DND-41 (cell line): ENCODE data around the gene OCIAD1.

Source experiments
- ATAC-seq: fragments of 200-7000 bp; cut with Tn5 transposase; 3 replicates; pipeline ENCODE4 v1.9.1; 2021; ENCODE audit warnings: low read depth; ENCODE audit not compliant: insufficient read depth
- DNase-seq: peaks from one replicate; pipeline ENCODE4 v3.0.0-alpha.2; 2020
- H2AFZ ChIP-seq: 2 replicates; pipeline ENCODE4 v1.6.0; 2012; ENCODE audit warnings: low read depth, low read length
- H3K27ac ChIP-seq: 2 replicates; pipeline ENCODE4 v1.5.1; 2012; ENCODE audit warnings: low read length, inconsistent platforms
- H3K27me3 ChIP-seq: fragments of 200-600 bp; sonication (generic); 2 replicates; pipeline ENCODE4 v1.6.0; 2012; ENCODE audit warnings: low read length, mild to moderate bottlenecking, inconsistent platforms; ENCODE audit not compliant: insufficient read depth, poor library complexity
- H3K36me3 ChIP-seq: 2 replicates; pipeline ENCODE4 v1.5.1; 2012; ENCODE audit warnings: low read length, inconsistent platforms; ENCODE audit not compliant: insufficient read depth
- H3K4me1 ChIP-seq: 2 replicates; pipeline ENCODE4 v1.5.1; 2012; ENCODE audit warnings: mild to moderate bottlenecking, low read length; ENCODE audit not compliant: insufficient read depth
- H3K4me2 ChIP-seq: 2 replicates; pipeline ENCODE4 v1.6.0; 2012; ENCODE audit warnings: mild to moderate bottlenecking, moderate library complexity, low read length, inconsistent platforms; ENCODE audit not compliant: insufficient read depth
- H3K4me3 ChIP-seq, 2 experiments: fragments of 200-600 bp in 1 of 2; shearing (Covaris generic) in 1 of 2; 2 replicates each; pipeline ENCODE4 v1.5.1; 2012 to 2016; ENCODE audit warnings: inconsistent platforms in 2 of 2, low read length in 2 of 2, mild to moderate bottlenecking in 2 of 2, low read depth in 1 of 2, moderate library complexity in 1 of 2
- H3K79me2 ChIP-seq: 2 replicates; pipeline ENCODE4 v1.6.0; 2012; ENCODE audit warnings: low read length, inconsistent platforms; ENCODE audit not compliant: insufficient read depth
- H3K9ac ChIP-seq: 2 replicates; pipeline ENCODE4 v1.6.0; 2012; ENCODE audit warnings: low read depth, mild to moderate bottlenecking, inconsistent platforms, low read length, moderate library complexity
- H3K9me3 ChIP-seq: 2 replicates; pipeline ENCODE4 v1.5.1; 2012; ENCODE audit warnings: low read length, moderate library complexity, mild to moderate bottlenecking, inconsistent platforms; ENCODE audit not compliant: insufficient read depth, severe bottlenecking
- H4K20me1 ChIP-seq: 2 replicates; pipeline ENCODE4 v1.6.0; 2012; ENCODE audit warnings: low read length; ENCODE audit not compliant: insufficient read depth
- EZH2 ChIP-seq: IDR thresholded peaks from 3 replicates; pipeline ENCODE4 v1.6.1; 2012; ENCODE audit warnings: borderline replicate concordance, low read depth, mild to moderate bottlenecking, moderate library complexity, low read length, inconsistent platforms; ENCODE audit not compliant: severe bottlenecking
- TF ChIP-seq, protein P1 (sequence below): IDR thresholded peaks from 2 replicates; pipeline ENCODE4 v1.5.1; 2012; ENCODE audit warnings: borderline replicate concordance, low read length, moderate library complexity, mild to moderate bottlenecking; ENCODE audit not compliant: poor library complexity, severe bottlenecking; ENCODE audit errors: extremely low read depth

OCIAD1 gene

DNA sequence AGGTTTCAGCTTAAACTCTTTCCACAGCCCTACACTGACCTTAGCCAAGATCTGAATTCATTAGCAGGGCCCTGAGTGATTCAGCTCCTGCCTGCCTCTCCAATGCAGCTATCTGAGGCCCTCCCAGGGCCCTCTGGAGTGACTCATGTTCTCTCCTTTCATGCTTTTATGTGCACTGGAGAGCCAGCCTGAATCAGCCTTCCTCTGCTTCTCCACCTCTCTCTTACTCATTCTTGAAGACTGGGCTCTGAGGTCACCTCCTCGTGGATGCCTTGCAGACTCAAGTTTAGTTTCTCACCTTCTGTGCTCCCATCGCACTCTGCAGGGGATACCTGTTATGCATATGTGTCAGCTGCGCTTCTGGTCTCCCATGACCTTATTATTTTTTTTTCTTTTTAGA is 78.8 kb downstream of the OCIAD1 start:
- DNase-seq (no peak), ATAC-seq (no peak)
- Histone ChIP-seq H3K9me3 (no peaks in the 10 kb centered on the region), H3K9ac (no peak overlapping the region), H3K27ac (no peak overlapping the region), H3K36me3 (peaks cover 4% of the 10 kb centered on the region), H3K4me1 (peaks cover 20% of the 10 kb centered on the region), H4K20me1 (no peaks in the 10 kb centered on the region), H2AFZ (no peak overlapping the region), H3K79me2 (peaks cover 21% of the 10 kb centered on the region), H3K27me3 (no peaks in the 10 kb centered on the region), H3K4me3 (no peak overlapping the region), H3K4me2 (no peak overlapping the region)
- TF ChIP-seq, protein P1, sequence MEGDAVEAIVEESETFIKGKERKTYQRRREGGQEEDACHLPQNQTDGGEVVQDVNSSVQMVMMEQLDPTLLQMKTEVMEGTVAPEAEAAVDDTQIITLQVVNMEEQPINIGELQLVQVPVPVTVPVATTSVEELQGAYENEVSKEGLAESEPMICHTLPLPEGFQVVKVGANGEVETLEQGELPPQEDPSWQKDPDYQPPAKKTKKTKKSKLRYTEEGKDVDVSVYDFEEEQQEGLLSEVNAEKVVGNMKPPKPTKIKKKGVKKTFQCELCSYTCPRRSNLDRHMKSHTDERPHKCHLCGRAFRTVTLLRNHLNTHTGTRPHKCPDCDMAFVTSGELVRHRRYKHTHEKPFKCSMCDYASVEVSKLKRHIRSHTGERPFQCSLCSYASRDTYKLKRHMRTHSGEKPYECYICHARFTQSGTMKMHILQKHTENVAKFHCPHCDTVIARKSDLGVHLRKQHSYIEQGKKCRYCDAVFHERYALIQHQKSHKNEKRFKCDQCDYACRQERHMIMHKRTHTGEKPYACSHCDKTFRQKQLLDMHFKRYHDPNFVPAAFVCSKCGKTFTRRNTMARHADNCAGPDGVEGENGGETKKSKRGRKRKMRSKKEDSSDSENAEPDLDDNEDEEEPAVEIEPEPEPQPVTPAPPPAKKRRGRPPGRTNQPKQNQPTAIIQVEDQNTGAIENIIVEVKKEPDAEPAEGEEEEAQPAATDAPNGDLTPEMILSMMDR: no peak
- no peak for TF ChIP-seq EZH2

DNA sequence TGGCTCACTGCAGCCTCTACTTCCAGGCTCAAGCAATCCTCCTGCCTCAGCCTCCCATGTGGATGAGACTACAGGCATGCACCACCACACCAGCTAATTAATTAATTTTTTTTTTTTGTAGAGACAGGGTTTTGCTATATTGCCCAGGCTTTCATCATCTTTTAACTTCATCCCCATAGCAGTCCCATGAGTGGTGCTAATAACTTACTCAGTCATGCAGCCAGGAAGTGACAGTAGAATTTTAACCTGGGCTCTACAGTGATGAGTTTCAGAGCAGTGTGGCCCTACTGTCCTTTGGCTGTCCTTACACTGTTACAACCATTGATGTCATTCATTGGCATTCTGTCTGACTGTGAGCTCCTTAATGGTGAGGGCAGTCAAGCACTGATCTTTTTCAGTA is 79.6 kb downstream of the OCIAD1 start:
- Histone ChIP-seq H3K9ac (no peak overlapping the region), H3K27ac (no peak overlapping the region), H3K36me3 (no peaks in the 10 kb centered on the region; the same call in 1 of the 2 replicates), H3K79me2 (peaks cover 13% of the 10 kb centered on the region), H3K4me2 (no peak overlapping the region), H4K20me1 (no peaks in the 10 kb centered on the region), H3K4me3 (no peak overlapping the region), H3K27me3 (no peaks in the 10 kb centered on the region), H2AFZ (no peak overlapping the region), H3K4me1 (peaks cover 12% of the 10 kb centered on the region), H3K9me3 (no peaks in the 10 kb centered on the region)
- DNase-seq: no peak
- ATAC-seq: no peak
- TF ChIP-seq, protein P1: no peak
- no peak for TF ChIP-seq EZH2
